HepG2 (cell line): ENCODE data around the gene LASP1. TPM values are rescaled to one million over a fixed set of nuclear protein-coding genes. Genes with fewer than 3 reads are reported as not detected.

Experiments
- CBX5 ChIP-seq: sonication (generic); formaldehyde crosslinking; IDR thresholded peaks from 2 replicates; pipeline ENCODE4 v1.4.0; 2020; ENCODE audit warnings: missing genetic modification reagents, borderline replicate concordance
- DPF2 ChIP-seq: sonication (generic); formaldehyde crosslinking; IDR thresholded peaks from 2 replicates; pipeline ENCODE4 v1.4.0; 2020; ENCODE audit warnings: mild to moderate bottlenecking, low read depth, missing genetic modification reagents, borderline replicate concordance
- EED ChIP-seq: sonication (generic); formaldehyde crosslinking; IDR thresholded peaks from 2 replicates; pipeline ENCODE4 v1.5.0; 2020; ENCODE audit warnings: mild to moderate bottlenecking, missing genetic modification reagents
- EZH2 ChIP-seq: conservative IDR thresholded peaks from 2 replicates; pipeline ENCODE4 v1.6.1; 2012; ENCODE audit warnings: mild to moderate bottlenecking, low read depth, low read length, moderate library complexity
- FLYWCH1 ChIP-seq: sonication (generic); formaldehyde crosslinking; IDR thresholded peaks from 2 replicates; pipeline ENCODE4 v1.8.1; 2023; ENCODE audit warnings: mild to moderate bottlenecking, missing genetic modification reagents
- HCFC1 ChIP-seq: fragments of 150-350 bp; IDR thresholded peaks from 2 replicates; pipeline ENCODE4 v1.6.1; 2014; ENCODE audit warnings: low read depth, low read length
- HIC2 ChIP-seq: sonication (generic); formaldehyde crosslinking; IDR thresholded peaks from 2 replicates; pipeline ENCODE4 v1.9.0; 2022; ENCODE audit warnings: low read depth, missing genetic modification reagents
- HOXA5 ChIP-seq: sonication (generic); formaldehyde crosslinking; IDR thresholded peaks from 2 replicates; pipeline ENCODE4 v1.4.0; 2020; ENCODE audit warnings: missing genetic modification reagents
- KLF16 ChIP-seq, 2 experiments: sonication (generic) in 1 of 2; formaldehyde crosslinking in 1 of 2; IDR thresholded peaks; 2 replicates each; pipeline versions ENCODE4 v1.6.1 to v1.8.0; 2016 to 2023; ENCODE audit warnings: missing genetic modification reagents in 2 of 2, missing compliant biosample characterization in 1 of 2
- KMT2B ChIP-seq: IDR thresholded peaks from 2 replicates; pipeline ENCODE4 v1.6.1; 2016; ENCODE audit warnings: missing genetic modification reagents, missing compliant biosample characterization
- MXI1 ChIP-seq: IDR thresholded peaks from 3 replicates; pipeline ENCODE4 v1.6.1; 2012; ENCODE audit warnings: low read depth, low read length, inconsistent platforms, borderline replicate concordance
- NCOA2 ChIP-seq: sonication (generic); formaldehyde crosslinking; IDR thresholded peaks from 2 replicates; pipeline ENCODE4 v1.8.0; 2022; ENCODE audit warnings: inconsistent platforms
- RBM39 ChIP-seq: fragments of 200-400 bp; formaldehyde crosslinking; IDR thresholded peaks from one replicate; pipeline ENCODE4 v1.6.1; 2018; ENCODE audit warnings: antibody characterized with exemption, mild to moderate bottlenecking, low read depth, low read length; ENCODE audit not compliant: poor library complexity, severe bottlenecking
- RFX5 ChIP-seq: IDR thresholded peaks from 2 replicates; pipeline ENCODE4 v1.6.1; 2011; ENCODE audit warnings: low read depth, low read length, improper control_type of control experiment
- RNF219 ChIP-seq: sonication (generic); formaldehyde crosslinking; IDR thresholded peaks from 2 replicates; pipeline ENCODE4 v1.5.0; 2020; ENCODE audit warnings: mild to moderate bottlenecking, missing genetic modification reagents
- U2AF2 ChIP-seq: fragments of 200-400 bp; formaldehyde crosslinking; IDR thresholded peaks from 2 replicates; pipeline ENCODE4 v1.6.1; 2017; ENCODE audit warnings: low read depth, mild to moderate bottlenecking, low read length
- ZFP1 ChIP-seq: IDR thresholded peaks from 2 replicates; pipeline ENCODE4 v1.6.1; 2016
- ZFYVE20 ChIP-seq: sonication (generic); formaldehyde crosslinking; IDR thresholded peaks from 2 replicates; pipeline ENCODE4 v1.8.0; 2023; ENCODE audit warnings: low read depth, mild to moderate bottlenecking, moderate library complexity, missing genetic modification reagents, borderline replicate concordance
- ZNF264 ChIP-seq: sonication (generic); formaldehyde crosslinking; IDR thresholded peaks from 2 replicates; pipeline ENCODE4 v1.4.0; 2020; ENCODE audit warnings: missing genetic modification reagents
- ZNF281 ChIP-seq: sonication (generic); formaldehyde crosslinking; IDR thresholded peaks from 2 replicates; pipeline ENCODE4 v1.4.0; 2020; ENCODE audit warnings: missing genetic modification reagents, borderline replicate concordance
- ZNF326 ChIP-seq: sonication (generic); formaldehyde crosslinking; IDR thresholded peaks from 2 replicates; pipeline ENCODE4 v1.4.0; 2020; ENCODE audit warnings: missing genetic modification reagents, borderline replicate concordance
- ZNF354B ChIP-seq: sonication (generic); formaldehyde crosslinking; IDR thresholded peaks from 2 replicates; pipeline ENCODE4 v1.8.0; 2022; ENCODE audit warnings: mild to moderate bottlenecking, missing genetic modification reagents
- ZNF496 ChIP-seq: sonication (generic); formaldehyde crosslinking; IDR thresholded peaks from 2 replicates; pipeline ENCODE4 v1.8.1; 2023; ENCODE audit warnings: mild to moderate bottlenecking, moderate library complexity, missing genetic modification reagents; ENCODE audit not compliant: insufficient replicate concordance
- ZNF772 ChIP-seq: sonication (generic); formaldehyde crosslinking; IDR thresholded peaks from 2 replicates; pipeline ENCODE4 v1.5.0; 2020; ENCODE audit warnings: mild to moderate bottlenecking, missing genetic modification reagents
- polyA plus RNA-seq, 8 experiments: library from polyadenylated mRNA; depleted of rRNA in 3 of 8; stranded (reverse) in 7 of 8; unstranded in 1 of 8; fragments of >200 nt; fragmentation: Illumina TruSeq in 4 of 8; extraction: Trizol in 4 of 8; gene quantifications; 2 replicates each; pipeline versions ENCODE4 v1.2.1 to v1.2.3, GENCODE V29; 2011 to 2016; ENCODE audit warnings: low read depth in 4 of 8, missing spikeins in 1 of 8, mixed read lengths in 1 of 8; ENCODE audit not compliant: insufficient read depth in 1 of 8
- total RNA-seq, 5 experiments: library from RNA; depleted of rRNA; stranded (reverse); fragments of >200 nt; fragmentation: Illumina TruSeq; extraction: Trizol; gene quantifications; 2 replicates each; pipeline ENCODE4 v1.2.3, GENCODE V29; 2016; ENCODE audit warnings: low read depth in 1 of 5

LASP1 gene
- total and polyA plus RNA-seq, 2 of the 13 experiments (the other 11 are each of a cell fraction or from before 2014, with no cell fraction given), result 70.1 to 97.0 TPM

GRCh38 chr17:38914741-38915638, 45.1 kb downstream of the LASP1 start (continued):
- TF ChIP-seq DPF2 (CRISPR knock-in tag) (no peak), ZNF326 (CRISPR knock-in tag) (no peak), NCOA2 (CRISPR knock-in tag) (0 out of 2 replicates have a peak, but pooled peaks have one; percentile 47), HOXA5 (CRISPR knock-in tag) (no peak), ZNF281 (CRISPR knock-in tag) (peak; percentile 21; the same call in 1 of the 2 replicates), CBX5 (CRISPR knock-in tag) (peak; percentile 55), ZNF772 (CRISPR knock-in tag) (no peak), KMT2B (CRISPR knock-in tag) (no peak), ZNF496 (CRISPR knock-in tag) (no peak), EZH2 (no peak), RFX5 (no peak), ZFP1 (CRISPR knock-in tag) (no peak), MXI1 (peak; percentile 47; the same call in 1 of the 3 replicates), ZNF354B (no peak), ZFYVE20 (CRISPR knock-in tag) (0 out of 2 replicates have a peak, but pooled peaks have one; percentile 10), RNF219 (no peak), HIC2 (CRISPR knock-in tag) (peak; percentile 97), HCFC1 (no peak), KLF16 (CRISPR knock-in tag; IDR thresholded peaks at IDR 0.05) (peak in 1 of 2 experiments; percentile 46; a peak in 1 of 4 replicates), U2AF2 (no peak), RBM39 (peak; percentile 65), EED (CRISPR knock-in tag) (no peak), ZNF264 (CRISPR knock-in tag) (no peak), FLYWCH1 (CRISPR knock-in tag) (no peak)
